GM19455 (cell line): ENCODE results near the gene MSANTD1.
"Not testable (repeated sequence)": the region's sequence is repeated elsewhere in the genome, so short reads cannot be mapped to it uniquely, and the experiment has no call there.

ENCODE experiments used
- ATAC-seq: cut with Tn5 transposase; IDR thresholded peaks from one replicate; pipeline ENCODE4 v1.9.1; 2021; ENCODE audit not compliant: unreplicated experiment

The MSANTD1 gene

DNA sequence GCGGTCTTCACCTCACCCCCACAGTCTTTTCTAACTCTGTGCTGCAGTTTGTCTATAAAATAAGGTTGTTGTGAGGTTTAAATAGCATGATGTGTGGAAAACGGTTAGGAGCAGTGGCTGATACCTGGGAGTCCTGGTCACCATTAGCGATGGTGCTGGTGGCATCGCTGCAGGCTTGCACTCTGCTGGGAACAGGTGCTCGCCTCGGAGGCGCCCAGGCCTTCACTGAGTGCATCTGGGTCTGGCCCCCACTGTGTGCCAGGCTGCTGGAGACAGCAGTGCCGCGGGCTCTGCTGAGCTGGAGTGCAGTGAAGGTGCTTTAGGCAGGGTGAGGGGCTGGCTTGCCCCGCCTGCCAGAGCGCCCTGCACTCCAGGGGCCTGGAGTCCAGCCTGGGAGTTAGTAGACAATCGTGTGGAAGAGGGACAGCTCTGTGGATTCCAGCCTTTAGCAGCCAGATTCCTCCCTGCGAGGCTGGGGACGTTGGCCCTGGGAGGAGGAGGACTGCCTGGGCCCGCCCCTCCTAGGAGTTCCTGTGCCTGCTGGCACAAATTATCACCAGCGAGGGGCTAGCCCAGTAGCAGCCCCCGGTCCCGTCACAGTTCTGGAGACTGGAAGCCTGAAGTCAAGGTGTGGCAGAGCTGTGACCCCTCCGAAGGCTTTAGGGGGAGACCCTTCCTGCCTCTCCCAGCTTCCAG lies 51.2 kb downstream of the MSANTD1 start:
- ATAC-seq: no peak

DNA sequence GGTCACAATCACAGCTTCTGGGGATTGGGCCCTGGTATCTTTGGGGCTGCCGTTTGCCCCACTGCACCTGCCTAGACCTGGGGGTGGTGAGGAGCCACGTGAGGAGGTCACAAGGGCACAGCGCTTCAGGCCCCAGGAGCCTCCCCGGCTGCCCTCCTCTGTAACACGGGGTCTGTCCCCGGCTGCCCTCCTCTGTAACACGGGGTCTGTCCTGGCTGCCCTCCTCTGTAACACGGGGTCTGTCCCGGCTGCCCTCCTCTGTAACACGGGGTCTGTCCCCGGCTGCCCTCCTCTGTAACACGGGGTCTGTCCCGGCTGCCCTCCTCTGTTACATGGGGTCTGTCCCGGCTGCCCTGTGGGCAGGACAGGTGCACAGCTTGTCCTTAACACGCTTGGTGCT lies 51.9 kb downstream of the MSANTD1 start:
- not testable (repeated sequence) for ATAC-seq

DNA sequence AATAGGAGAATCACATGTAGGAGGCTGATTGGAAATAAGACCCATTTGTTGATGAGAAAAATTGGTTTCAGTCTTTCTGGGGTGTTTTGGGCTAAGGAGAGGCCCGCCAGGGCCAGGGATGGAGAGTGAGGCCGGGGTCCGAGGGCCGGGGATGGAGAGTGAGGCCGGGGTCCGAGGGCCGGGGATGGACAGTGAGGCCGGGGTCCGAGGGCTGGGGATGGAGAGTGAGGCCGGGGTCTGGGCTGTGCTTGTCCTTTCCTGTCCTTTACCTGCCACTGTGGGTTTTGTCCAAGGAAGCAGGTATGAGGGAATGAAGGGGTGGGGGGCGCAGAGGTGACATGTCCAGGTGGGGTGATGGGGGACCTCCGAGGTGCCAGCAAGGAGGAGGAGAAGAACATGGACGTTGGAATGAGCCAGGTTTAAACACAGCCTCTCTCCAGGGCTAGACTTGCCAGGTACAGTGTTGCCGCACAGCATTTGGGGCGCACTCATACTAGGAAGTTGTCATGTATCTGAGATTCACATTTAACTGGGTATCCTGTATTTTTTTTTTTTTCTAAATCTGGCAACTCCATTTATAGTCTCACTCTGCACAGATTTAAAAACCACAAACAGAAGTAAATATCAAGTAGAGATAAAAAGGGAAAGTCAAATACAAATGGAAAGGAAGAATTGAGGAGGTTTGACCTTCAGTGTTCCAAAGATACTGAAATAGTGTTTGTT lies 52.7 kb downstream of the MSANTD1 start:
- ATAC-seq: no peak

DNA sequence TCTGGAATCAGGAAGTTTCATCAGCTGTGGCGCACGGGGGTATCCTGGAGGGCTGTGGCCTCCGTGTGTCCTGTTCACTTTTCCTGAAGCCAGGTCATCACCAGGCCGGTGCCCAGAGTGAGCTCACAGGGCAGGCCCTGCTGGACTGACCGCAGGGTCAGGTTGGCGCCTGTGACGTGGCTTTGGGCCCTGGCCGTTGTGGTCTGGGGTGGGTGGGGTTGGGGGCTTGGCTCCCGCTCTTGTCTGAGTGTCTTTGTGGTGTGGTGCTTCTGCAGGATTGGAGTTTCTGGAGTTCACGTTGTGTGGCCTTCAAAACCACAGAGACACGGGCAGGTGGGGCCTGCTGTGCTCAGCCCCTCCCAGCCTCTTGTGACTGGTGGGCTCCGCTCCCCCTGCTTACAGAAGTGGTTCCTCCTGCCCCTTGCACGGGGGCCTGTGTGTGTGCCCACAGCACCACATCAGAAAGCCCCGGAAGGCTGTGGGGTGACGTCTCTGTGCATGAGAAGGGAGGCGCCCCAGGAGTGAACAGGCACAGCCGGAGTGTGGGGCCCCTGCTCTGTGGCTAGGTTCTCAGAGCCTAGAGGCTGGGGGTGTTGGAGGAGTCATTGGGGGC lies 53.3 kb downstream of the MSANTD1 start:
- ATAC-seq: no peak

DNA sequence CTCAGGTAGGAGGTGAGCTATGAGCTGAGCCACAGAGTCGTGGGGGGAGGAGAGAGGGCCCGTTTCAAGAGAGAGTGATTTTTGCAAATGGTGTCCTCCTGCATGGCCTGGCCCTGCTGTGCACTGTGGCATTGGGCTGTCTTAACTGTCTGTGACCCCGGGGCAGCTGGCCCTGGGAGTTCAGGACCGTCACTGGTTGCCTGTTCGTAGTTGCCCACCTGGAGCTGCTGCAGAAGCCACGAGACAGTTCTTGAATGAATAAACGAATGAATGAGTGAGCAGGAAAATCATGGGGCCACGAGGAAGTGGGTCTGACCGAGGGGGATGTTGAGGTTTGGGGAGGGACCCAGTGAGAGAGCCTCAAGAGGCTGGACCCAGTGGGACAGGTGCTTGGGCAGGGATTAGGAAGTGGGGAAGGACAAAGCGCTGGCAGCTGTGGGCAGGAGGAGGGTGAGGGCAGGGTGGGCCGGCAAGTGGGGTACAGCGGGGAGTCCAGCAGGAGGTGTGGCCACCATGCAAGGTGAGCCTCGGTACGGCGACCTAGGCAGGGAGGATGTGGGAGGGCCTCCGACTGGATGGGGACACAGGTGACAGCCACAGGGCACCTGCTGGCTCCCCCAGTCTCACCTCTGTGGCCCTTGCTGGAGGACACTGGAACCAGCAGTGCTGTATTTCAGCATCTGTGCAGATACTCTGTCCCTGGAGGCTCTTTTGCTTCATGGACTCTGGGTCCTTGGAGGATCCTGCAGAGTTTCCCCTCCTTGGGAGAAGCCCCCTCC lies 54.0 kb downstream of the MSANTD1 start:
- no peak for ATAC-seq

DNA sequence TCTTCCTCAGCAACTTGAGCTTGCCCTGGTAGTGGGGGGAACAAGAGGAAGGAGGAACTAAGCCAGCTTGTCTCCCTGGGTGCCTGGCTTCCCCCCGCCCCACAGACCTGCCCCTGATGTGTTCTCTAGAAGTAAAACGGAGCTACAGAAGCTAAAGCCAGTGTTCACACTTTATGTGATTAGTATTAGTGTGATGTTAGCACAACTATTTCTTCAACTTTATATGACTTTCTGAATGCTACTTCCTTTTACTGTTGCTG lies 54.5 kb downstream of the MSANTD1 start:
- no peak for ATAC-seq

DNA sequence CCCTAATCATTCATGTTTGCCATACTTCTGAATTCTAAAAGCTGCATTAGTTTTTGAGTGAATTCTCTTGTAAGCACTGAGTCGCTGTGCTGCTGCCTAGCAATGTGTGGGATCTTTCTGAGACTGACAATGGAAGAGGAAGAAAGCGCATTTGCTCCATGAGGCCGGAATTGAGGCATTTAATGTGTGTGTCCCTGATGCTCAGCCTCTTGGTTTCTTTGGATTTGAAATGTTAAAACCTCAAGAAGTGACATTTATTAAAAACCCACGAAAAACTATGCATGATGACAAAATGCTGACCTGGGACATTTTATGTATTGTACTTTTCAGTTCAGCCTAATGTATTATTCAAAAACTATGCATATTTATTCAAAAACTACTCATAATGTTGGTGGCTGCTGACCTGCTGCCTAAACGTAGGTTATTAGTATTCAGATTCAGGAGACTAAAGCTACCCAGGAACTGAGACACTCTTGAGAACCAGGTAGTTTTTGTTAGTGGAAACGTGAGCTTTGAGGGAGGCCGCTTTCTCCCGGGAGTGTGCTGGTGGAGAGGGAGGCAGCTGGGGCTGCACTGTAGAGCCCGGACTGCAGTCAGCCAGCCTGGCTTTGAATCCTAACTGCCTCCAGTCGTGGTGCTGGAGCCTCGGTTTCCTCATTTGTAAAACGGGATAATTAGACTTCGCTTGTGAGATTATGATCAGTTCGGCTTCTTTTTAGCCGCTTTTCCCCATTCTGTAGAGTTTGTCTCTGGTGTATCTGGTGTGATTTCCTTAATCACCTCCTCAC lies 55.2 kb downstream of the MSANTD1 start:
- ATAC-seq: no peak

DNA sequence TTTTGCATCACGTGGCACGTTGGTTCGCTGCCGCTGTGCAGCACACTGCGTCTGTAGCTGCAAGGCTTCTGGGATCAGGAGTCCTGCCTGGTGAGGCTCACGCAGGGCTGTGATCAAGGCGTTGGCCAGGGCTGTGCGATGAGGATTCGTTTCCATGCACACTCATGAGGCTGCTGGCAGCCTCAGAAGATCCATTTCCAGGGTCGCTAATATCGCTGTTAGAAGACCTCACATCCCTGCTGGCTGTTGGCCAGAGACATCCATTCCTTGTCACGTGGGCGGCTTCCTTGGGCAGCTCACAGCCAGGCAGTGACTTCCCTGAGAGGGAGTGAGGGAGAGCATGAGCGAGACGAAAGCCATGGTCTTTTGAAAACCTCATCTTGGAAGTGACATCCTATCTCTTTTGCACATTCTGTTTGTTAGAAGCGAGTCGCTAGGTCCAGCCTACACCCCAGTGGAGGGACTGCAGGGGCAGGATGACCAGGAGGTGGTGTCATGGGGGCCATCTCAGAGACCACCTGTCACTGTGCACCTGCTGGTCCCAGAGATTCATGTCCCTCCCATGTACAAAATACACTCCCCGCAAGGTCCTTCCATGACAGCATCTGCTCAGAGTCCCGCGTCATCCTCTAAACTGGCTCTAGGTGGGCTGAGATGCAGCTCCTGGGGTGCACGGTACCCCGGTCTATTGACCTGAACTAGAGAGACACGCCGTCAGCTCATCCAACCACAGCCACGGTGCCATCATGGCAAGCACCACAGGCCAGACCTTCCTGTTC lies 56.1 kb downstream of the MSANTD1 start:
- ATAC-seq: no peak

DNA sequence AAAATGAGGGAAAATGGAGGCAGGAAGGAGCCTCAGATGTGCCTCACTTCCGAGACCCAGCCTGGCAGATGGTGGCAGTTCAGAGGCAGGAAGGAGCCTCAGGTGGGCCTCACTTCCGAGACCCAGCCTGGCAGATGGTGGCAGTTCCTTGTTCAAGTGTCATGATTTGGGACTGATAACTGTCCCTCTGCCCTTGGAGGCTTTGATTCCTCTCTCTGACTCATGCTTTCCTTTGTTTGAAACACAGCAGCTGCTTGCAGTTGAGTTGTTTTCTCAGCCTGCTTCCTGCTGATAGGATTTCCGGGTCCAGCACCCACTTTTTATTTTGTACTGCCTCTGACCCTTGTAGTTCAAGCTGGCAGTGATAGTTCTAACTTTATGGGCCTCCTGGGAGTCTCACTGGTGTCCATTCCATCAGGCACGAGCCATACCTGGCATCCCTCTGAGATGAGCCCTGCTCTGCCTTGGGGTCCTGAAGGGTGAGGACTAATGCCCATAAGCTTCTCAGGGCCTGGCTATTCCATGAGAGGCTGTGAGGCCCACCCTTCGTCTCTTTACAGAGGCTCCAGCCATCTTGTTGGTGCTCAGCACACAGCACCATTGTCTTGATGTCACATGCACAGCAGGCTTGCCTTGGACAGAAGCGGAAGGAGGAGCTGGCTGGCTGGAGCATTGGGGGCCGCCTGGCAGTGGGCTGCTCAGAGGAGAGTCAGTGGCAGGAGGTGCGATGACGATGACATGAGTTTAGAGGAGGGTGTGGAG lies 56.8 kb downstream of the MSANTD1 start:
- ATAC-seq: no peak
